ENCODE data around the gene MAZ.

DNA sequence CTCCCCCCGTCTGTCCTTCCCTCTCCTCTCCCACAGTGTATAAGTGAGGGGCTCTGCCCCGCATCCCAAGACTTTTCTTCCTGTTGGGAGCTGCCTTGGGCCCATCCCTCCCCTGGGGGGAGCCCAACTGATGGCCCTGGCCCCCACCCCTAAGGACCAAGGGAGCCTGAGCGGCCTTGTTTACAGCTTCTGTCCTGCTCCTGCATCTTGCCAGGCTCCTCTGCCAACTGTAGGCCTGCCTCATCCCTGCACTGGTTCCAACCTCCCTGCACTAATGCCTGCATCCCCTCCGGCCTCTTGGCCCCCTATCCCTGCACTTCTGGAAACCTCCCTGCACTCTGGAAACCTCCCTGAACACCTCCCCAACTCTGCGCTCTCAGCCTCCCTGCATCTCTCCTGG, 8.3 kb downstream of the MAZ start:
- TF ChIP-seq RAD21 (IDR thresholded peaks at IDR 0.05) (no peak), CTCF (IDR thresholded peaks at IDR 0.05; ENCODE audit: low read depth, low read length, missing input control) (no peak), FOXA1 (IDR thresholded peaks at IDR 0.05) (no peak), GABPA (IDR thresholded peaks at IDR 0.05 in 1 of 2, conservative IDR thresholded peaks at IDR 0.05 in 1 of 2) (no peak), SP1 (IDR thresholded peaks at IDR 0.05) (no peak), YY1 (IDR thresholded peaks at IDR 0.05) (no peak), JUND (IDR thresholded peaks at IDR 0.05) (no peak), ZBTB33 (IDR thresholded peaks at IDR 0.05) (no peak), TAF1 (conservative IDR thresholded peaks at IDR 0.05) (no peak), HNF4G (IDR thresholded peaks at IDR 0.05) (no peak), MAX (IDR thresholded peaks at IDR 0.05) (no peak)
- TF ChIP-seq, protein P1, sequence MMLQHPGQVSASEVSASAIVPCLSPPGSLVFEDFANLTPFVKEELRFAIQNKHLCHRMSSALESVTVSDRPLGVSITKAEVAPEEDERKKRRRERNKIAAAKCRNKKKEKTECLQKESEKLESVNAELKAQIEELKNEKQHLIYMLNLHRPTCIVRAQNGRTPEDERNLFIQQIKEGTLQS (IDR thresholded peaks at IDR 0.05) = no peak
